ENCODE data around the gene PSMC6.

The PSMC6 gene

DNA sequence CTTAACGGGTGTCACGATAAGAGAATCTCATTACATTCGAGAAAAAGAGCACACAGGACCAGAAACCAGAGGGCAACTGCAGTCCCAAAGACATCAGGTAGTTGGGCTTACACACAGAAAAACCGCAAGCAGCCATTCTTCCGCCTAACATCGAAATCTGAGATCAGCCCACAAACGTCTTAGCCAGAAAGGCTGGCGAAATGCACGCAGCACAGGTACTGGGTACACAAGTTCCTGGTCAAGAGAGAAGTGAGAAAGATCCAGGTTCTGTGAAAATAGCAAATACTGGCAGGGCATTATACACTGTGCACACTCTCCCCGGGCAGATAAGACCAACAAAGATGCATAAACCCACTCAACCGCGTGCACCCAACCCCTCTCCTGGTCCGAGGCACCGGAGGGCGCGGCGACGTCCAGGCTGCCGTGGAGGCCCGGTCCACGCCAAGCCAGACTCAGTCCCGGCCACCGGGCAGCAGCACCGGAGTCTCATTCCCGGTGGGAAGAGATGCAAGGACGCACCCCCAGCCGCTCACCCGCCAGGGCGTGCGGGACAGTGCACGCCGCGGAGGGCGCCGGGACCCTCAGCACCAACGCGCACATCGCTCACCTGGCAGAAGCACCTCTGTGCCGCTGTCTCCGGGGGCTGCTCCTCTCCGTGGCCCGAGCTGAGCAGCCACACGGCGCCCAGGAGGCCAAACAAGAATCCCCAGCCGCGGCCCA lies 12.1 kb upstream of the PSMC6 start:
- no CpG with 5 or more reads among the region's 46 CpGs for WGBS, 2 donors (ENCODE audit: extremely low coverage in 2 of 2, insufficient read length in 2 of 2, insufficient replicate concordance in 1 of 2)
- H3K4me3 ChIP-seq (ENCODE audit: low read length in 2 of 2) = peak overlapping the region; percentile 81 to 93
- peak; percentile 29 for DNase-seq (ENCODE audit: low spot score)
- peak overlapping the region; percentile 95 for H3K23ac ChIP-seq (ENCODE audit: low read depth, low read length, poor library complexity)
- H2BK15ac ChIP-seq (ENCODE audit: low read length) = peak overlapping the region; percentile 53
- H2BK12ac ChIP-seq (ENCODE audit: low read length) = no peak overlapping the region
- H3K9ac ChIP-seq (ENCODE audit: low read depth, low read length, poor library complexity) = peak overlapping the region; percentile 97
- peak overlapping the region; percentile 64 for H2AK5ac ChIP-seq (ENCODE audit: low read depth, low read length)
- peak overlapping the region; percentile 98 for H3K18ac ChIP-seq (ENCODE audit: low read length)
- H4K8ac ChIP-seq (ENCODE audit: low read depth, low read length) = no peak overlapping the region
- H3K4ac ChIP-seq (ENCODE audit: low read length) = peak overlapping the region; percentile 77
- H2BK120ac ChIP-seq (ENCODE audit: low read depth, low read length) = peak overlapping the region; percentile 89
- H3K14ac ChIP-seq (ENCODE audit: low read length) = peak overlapping the region; percentile 77
- peak overlapping the region; percentile 75 for H3K27ac ChIP-seq (replicated peaks; ENCODE audit: low read length)
- peak overlapping the region; percentile 98 for H2AFZ ChIP-seq (ENCODE audit: low read length)
- no peaks in the 10 kb centered on the region for H3K9me3 ChIP-seq (replicated peaks in 1 of 2; ENCODE audit: control insufficient read depth in 2 of 2, insufficient read depth in 1 of 2, low read depth in 1 of 2, low read length in 2 of 2)
- H3K27me3 ChIP-seq (ENCODE audit: control insufficient read depth in 3 of 3, insufficient read depth in 3 of 3, low read depth in 1 of 3, low read length in 3 of 3) = no peaks in the 10 kb centered on the region
- H3K79me1 ChIP-seq (ENCODE audit: low read depth, low read length) = peaks cover 2% of the 10 kb centered on the region
- H4K91ac ChIP-seq (ENCODE audit: low read depth, low read length, poor library complexity) = no peak overlapping the region
- no peaks in the 10 kb centered on the region for H3K36me3 ChIP-seq (replicated peaks in 1 of 2; ENCODE audit: control insufficient read depth in 2 of 2, insufficient read depth in 2 of 2, low read length in 2 of 2)
- peak overlapping the region; percentile 18 for H2BK5ac ChIP-seq (ENCODE audit: low read length)
- H3K4me2 ChIP-seq (ENCODE audit: insufficient read depth, low read length, poor library complexity, severe bottlenecking) = peak overlapping the region; percentile 80
- no peaks in the 10 kb centered on the region for H3K4me1 ChIP-seq (ENCODE audit: control insufficient read depth in 2 of 2, insufficient read depth in 1 of 2, low read depth in 1 of 2, low read length in 2 of 2)

DNA sequence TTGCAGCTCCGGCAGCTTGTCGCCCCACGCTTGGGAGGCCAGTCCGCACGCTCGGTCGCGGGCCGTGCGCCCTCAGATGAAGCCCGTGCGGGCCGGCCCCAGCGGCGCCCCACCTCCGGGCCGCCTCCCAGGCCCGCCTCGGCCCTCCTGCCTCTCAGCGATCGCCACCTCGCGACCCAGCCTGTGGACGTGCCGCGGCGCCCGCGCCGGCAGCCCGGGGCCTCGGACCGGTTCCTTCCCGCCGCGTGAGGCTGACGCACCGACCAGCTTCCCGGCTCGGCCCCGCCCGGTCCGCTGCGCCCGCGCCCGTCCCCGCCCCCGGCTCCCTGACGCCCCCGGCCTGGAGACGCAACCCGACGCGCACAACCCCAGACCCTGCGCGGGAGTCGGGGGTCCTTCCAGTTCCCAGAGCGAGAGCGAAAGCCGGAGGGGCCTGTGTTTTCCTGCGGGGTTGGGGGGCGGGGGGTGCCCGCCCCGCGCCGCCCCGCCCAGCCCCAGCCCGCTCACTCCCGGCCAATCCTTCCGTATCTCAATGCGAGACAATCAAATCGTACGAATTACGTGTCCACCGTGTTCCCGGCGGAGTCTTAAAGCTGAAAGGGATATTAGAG lies 11.4 kb upstream of the PSMC6 start, which contains the start of gene ERO1A:
TSS of gene ERO1A (minus strand) at position 78 of the 611 bp plus-strand sequence. CDS start at position 1, 77 bp downstream.
- H3K9ac ChIP-seq (ENCODE audit: low read depth, low read length, poor library complexity) = peak within 1 kb of the TSS; percentile 97
- peak within 1 kb of the TSS; percentile 81 to 93 for H3K4me3 ChIP-seq (ENCODE audit: low read length in 2 of 2)
- H2AFZ ChIP-seq (ENCODE audit: low read length) = peak within 1 kb of the TSS; percentile 98
- peak within 1 kb of the TSS; percentile 53 for H2BK15ac ChIP-seq (ENCODE audit: low read length)
- H2BK120ac ChIP-seq (ENCODE audit: low read depth, low read length) = peak within 1 kb of the TSS; percentile 89
- WGBS, 2 donors (ENCODE audit: extremely low coverage in 2 of 2, insufficient read length in 2 of 2, insufficient replicate concordance in 1 of 2) = no CpG with 5 or more reads among the region's 78 CpGs
- H3K23ac ChIP-seq (ENCODE audit: low read depth, low read length, poor library complexity) = peak within 1 kb of the TSS; percentile 95
- no peaks in the 10 kb centered on the region for H3K9me3 ChIP-seq (replicated peaks in 1 of 2; ENCODE audit: control insufficient read depth in 2 of 2, insufficient read depth in 1 of 2, low read depth in 1 of 2, low read length in 2 of 2)
- H3K27me3 ChIP-seq (ENCODE audit: control insufficient read depth in 3 of 3, insufficient read depth in 3 of 3, low read depth in 1 of 3, low read length in 3 of 3) = no peaks in the 10 kb centered on the region
- peak within 1 kb of the TSS; percentile 18 for H2BK5ac ChIP-seq (ENCODE audit: low read length)
- no peaks in the 10 kb centered on the region for H3K36me3 ChIP-seq (replicated peaks in 1 of 2; ENCODE audit: control insufficient read depth in 2 of 2, insufficient read depth in 2 of 2, low read length in 2 of 2)
- H4K8ac ChIP-seq (ENCODE audit: low read depth, low read length) = no peak within 1 kb of the TSS
- peak within 1 kb of the TSS; percentile 80 for H3K4me2 ChIP-seq (ENCODE audit: insufficient read depth, low read length, poor library complexity, severe bottlenecking)
- H3K14ac ChIP-seq (ENCODE audit: low read length) = peak within 1 kb of the TSS; percentile 77
- peak within 1 kb of the TSS; percentile 77 for H3K4ac ChIP-seq (ENCODE audit: low read length)
- H3K27ac ChIP-seq (replicated peaks; ENCODE audit: low read length) = peak within 1 kb of the TSS; percentile 75
- H3K4me1 ChIP-seq (ENCODE audit: control insufficient read depth in 2 of 2, insufficient read depth in 1 of 2, low read depth in 1 of 2, low read length in 2 of 2) = no peaks in the 10 kb centered on the region
- peaks cover 2% of the 10 kb centered on the region for H3K79me1 ChIP-seq (ENCODE audit: low read depth, low read length)
- H2AK5ac ChIP-seq (ENCODE audit: low read depth, low read length) = peak within 1 kb of the TSS; percentile 64
- no peak within 1 kb of the TSS for H2BK12ac ChIP-seq (ENCODE audit: low read length)
- H3K18ac ChIP-seq (ENCODE audit: low read length) = peak within 1 kb of the TSS; percentile 98
- H4K91ac ChIP-seq (ENCODE audit: low read depth, low read length, poor library complexity) = no peak within 1 kb of the TSS
- peak; percentile 69 for DNase-seq (ENCODE audit: low spot score)

DNA sequence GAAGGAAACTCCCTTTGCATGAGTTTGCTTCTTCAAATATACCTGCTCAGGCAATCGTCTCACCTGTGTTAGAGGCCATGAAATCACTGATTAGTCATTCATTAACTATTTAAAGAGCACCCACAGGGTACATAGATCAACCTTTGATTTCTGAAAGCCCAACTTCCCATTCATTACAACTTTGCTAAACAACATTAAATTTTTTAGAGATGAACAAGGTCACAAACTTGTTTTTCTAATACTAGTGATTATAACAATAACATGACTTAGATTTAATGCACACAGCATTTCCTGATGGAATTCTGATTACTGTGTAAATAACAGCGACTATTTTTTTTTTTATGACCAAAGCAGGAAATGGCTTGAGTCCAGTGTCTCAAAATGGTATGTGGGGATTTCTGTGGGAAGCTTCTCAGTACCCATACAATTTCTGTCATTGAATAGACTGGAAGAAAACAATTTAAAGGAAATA lies 6.3 kb upstream of the PSMC6 start:
- Histone ChIP-seq H2BK15ac (ENCODE audit: low read length) (no peak overlapping the region), H3K9ac (ENCODE audit: low read depth, low read length, poor library complexity) (no peak overlapping the region)
- WGBS, 2 donors (ENCODE audit: extremely low coverage in 2 of 2, insufficient read length in 2 of 2, insufficient replicate concordance in 1 of 2) = no CpG with 5 or more reads among the region's 2 CpGs

DNA sequence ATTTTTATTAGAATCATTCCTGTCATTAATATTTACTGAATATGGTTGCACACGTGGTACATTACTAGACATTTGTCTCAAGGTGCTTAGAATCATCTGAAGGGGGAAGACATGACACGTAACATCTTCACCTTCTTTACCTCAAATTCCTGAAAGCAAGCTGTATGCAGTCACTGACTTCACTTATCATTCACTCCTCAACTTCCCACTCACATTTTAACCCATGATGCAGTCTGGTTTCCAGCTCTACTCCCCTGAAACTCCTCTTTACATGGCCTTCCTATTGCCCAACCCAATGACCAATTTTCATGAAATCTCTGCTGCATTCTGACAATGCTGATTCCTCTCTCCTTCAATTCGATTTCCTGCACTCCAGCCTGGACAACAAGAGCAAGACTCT lies 5.8 kb upstream of the PSMC6 start:
- no peak overlapping the region for H4K8ac ChIP-seq (ENCODE audit: low read depth, low read length)
- DNase-seq (ENCODE audit: low spot score) = no peak
- H3K4me1 ChIP-seq (ENCODE audit: control insufficient read depth in 2 of 2, insufficient read depth in 1 of 2, low read depth in 1 of 2, low read length in 2 of 2) = peaks cover 0 to 2% of the 10 kb centered on the region in 2 donors
- no peak overlapping the region for H2BK120ac ChIP-seq (ENCODE audit: low read depth, low read length)
- H3K9me3 ChIP-seq (replicated peaks in 1 of 2; ENCODE audit: control insufficient read depth in 2 of 2, insufficient read depth in 1 of 2, low read depth in 1 of 2, low read length in 2 of 2) = no peaks in the 10 kb centered on the region
- no peak overlapping the region for H2AK5ac ChIP-seq (ENCODE audit: low read depth, low read length)
- H2AFZ ChIP-seq (ENCODE audit: low read length) = peak overlapping the region; percentile 27
- no peak overlapping the region for H3K23ac ChIP-seq (ENCODE audit: low read depth, low read length, poor library complexity)
- H3K36me3 ChIP-seq (replicated peaks in 1 of 2; ENCODE audit: control insufficient read depth in 2 of 2, insufficient read depth in 2 of 2, low read length in 2 of 2) = no peaks in the 10 kb centered on the region
- H2BK12ac ChIP-seq (ENCODE audit: low read length) = no peak overlapping the region
- H3K27me3 ChIP-seq (ENCODE audit: control insufficient read depth in 3 of 3, insufficient read depth in 3 of 3, low read depth in 1 of 3, low read length in 3 of 3) = no peaks in the 10 kb centered on the region
- H3K4ac ChIP-seq (ENCODE audit: low read length) = no peak overlapping the region
- no peak overlapping the region for H3K4me3 ChIP-seq (ENCODE audit: low read length in 2 of 2)
- no peak overlapping the region for H2BK5ac ChIP-seq (ENCODE audit: low read length)
- no peak overlapping the region for H3K27ac ChIP-seq (replicated peaks; ENCODE audit: low read length)
- no peak overlapping the region for H3K14ac ChIP-seq (ENCODE audit: low read length)
- H2BK15ac ChIP-seq (ENCODE audit: low read length) = no peak overlapping the region
- no peak overlapping the region for H3K9ac ChIP-seq (ENCODE audit: low read depth, low read length, poor library complexity)
- H3K79me1 ChIP-seq (ENCODE audit: low read depth, low read length) = no peaks in the 10 kb centered on the region
- H3K4me2 ChIP-seq (ENCODE audit: insufficient read depth, low read length, poor library complexity, severe bottlenecking) = no peak overlapping the region
- WGBS, 2 donors (ENCODE audit: extremely low coverage in 2 of 2, insufficient read length in 2 of 2, insufficient replicate concordance in 1 of 2) = no CpG with 5 or more reads among the region's 3 CpGs
- no peak overlapping the region for H4K91ac ChIP-seq (ENCODE audit: low read depth, low read length, poor library complexity)
- H3K18ac ChIP-seq (ENCODE audit: low read length) = no peak overlapping the region

More for the DNA sequence above, 6.3 kb upstream of the PSMC6 start:
- Histone ChIP-seq H3K18ac (ENCODE audit: low read length) (no peak overlapping the region), H3K9me3 (replicated peaks in 1 of 2; ENCODE audit: control insufficient read depth in 2 of 2, insufficient read depth in 1 of 2, low read depth in 1 of 2, low read length in 2 of 2) (no peaks in the 10 kb centered on the region), H3K4me2 (ENCODE audit: insufficient read depth, low read length, poor library complexity, severe bottlenecking) (no peak overlapping the region), H3K4me3 (ENCODE audit: low read length in 2 of 2) (no peak overlapping the region), H2AK5ac (ENCODE audit: low read depth, low read length) (no peak overlapping the region), H3K14ac (ENCODE audit: low read length) (no peak overlapping the region), H4K8ac (ENCODE audit: low read depth, low read length) (no peak overlapping the region), H2BK120ac (ENCODE audit: low read depth, low read length) (no peak overlapping the region), H2AFZ (ENCODE audit: low read length) (no peak overlapping the region), H3K27me3 (ENCODE audit: control insufficient read depth in 3 of 3, insufficient read depth in 3 of 3, low read depth in 1 of 3, low read length in 3 of 3) (no peaks in the 10 kb centered on the region), H4K91ac (ENCODE audit: low read depth, low read length, poor library complexity) (no peak overlapping the region), H2BK12ac (ENCODE audit: low read length) (no peak overlapping the region), H3K27ac (replicated peaks; ENCODE audit: low read length) (no peak overlapping the region), H3K36me3 (replicated peaks in 1 of 2; ENCODE audit: control insufficient read depth in 2 of 2, insufficient read depth in 2 of 2, low read length in 2 of 2) (no peaks in the 10 kb centered on the region), H3K79me1 (ENCODE audit: low read depth, low read length) (no peaks in the 10 kb centered on the region), H3K4ac (ENCODE audit: low read length) (no peak overlapping the region), H3K23ac (ENCODE audit: low read depth, low read length, poor library complexity) (no peak overlapping the region), H3K4me1 (ENCODE audit: control insufficient read depth in 2 of 2, insufficient read depth in 1 of 2, low read depth in 1 of 2, low read length in 2 of 2) (no peaks in the 10 kb centered on the region), H2BK5ac (ENCODE audit: low read length) (no peak overlapping the region)
- no peak for DNase-seq (ENCODE audit: low spot score)

Measured in neuronal stem cell (in vitro differentiated cells).